Stomach (tissue), 9 donors: ENCODE measurements around the gene ZNF438. TPM values are rescaled to one million over a fixed set of nuclear protein-coding genes. Genes with fewer than 3 reads are reported as not detected.

Experiments used
- DNase-seq, 2 donors: peaks; one replicate each; pipeline versions ENCODE4 v3.0.0 to v3.0.0-alpha.2; 2013 to 2019
- H3K27ac ChIP-seq, 5 donors: fragments of 200-600 bp in 4 of 5; sonication (generic) in 4 of 5; one replicate each; pipeline ENCODE4 v1.5.1; 2013 to 2019; ENCODE audit warnings: mild to moderate bottlenecking in 1 of 5, moderate library complexity in 1 of 5
- H3K27me3 ChIP-seq, 3 donors: fragments of 200-600 bp; sonication (generic); one replicate each; pipeline ENCODE4 v1.5.1; 2017 to 2019; ENCODE audit warnings: mixed run types in 1 of 3
- H3K36me3 ChIP-seq, 4 donors: fragments of 200-600 bp; sonication (generic); 1 replicate in 3 of 4; 2 replicates in 1 of 4; pipeline ENCODE4 v1.5.1; 2016 to 2019
- H3K4me1 ChIP-seq, 4 donors: fragments of 200-600 bp; sonication (generic); one replicate each; pipeline ENCODE4 v1.5.1; 2016 to 2019
- H3K4me3 ChIP-seq, 4 donors: fragments of 200-600 bp; sonication (generic) in 3 of 4; one replicate each; pipeline ENCODE4 v1.5.1; 2016 to 2019; ENCODE audit warnings: mild to moderate bottlenecking in 1 of 4
- H3K9me3 ChIP-seq, 4 donors: fragments of 200-600 bp; sonication (generic); one replicate each; pipeline ENCODE4 v1.5.1; 2016 to 2019
- CTCF ChIP-seq, 7 experiments: fragments of 450-650 bp in 4 of 7; fragments of 200-600 bp in 3 of 7; sonication (generic) in 3 of 7; IDR thresholded peaks; one replicate each; pipeline ENCODE4 v1.5.1; 2016 to 2019; ENCODE audit warnings: antibody characterized with exemption in 7 of 7, control low read depth in 2 of 7, mild to moderate bottlenecking in 1 of 7
- EP300 ChIP-seq: sonication (generic); formaldehyde crosslinking; IDR thresholded peaks from one replicate; pipeline ENCODE4 v1.6.1; 2017; ENCODE audit warnings: antibody characterized with exemption
- POLR2A ChIP-seq, 4 donors: fragments of 450-650 bp; IDR thresholded peaks; one replicate each; pipeline ENCODE4 v1.6.1; 2016; ENCODE audit warnings: antibody characterized with exemption in 4 of 4, control low read depth in 2 of 4, mild to moderate bottlenecking in 1 of 4, moderate library complexity in 1 of 4
- POLR2AphosphoS5 ChIP-seq, 3 donors: sonication (generic); formaldehyde crosslinking; IDR thresholded peaks; one replicate each; pipeline ENCODE4 v1.6.1; 2016; ENCODE audit warnings: antibody characterized with exemption in 3 of 3
- WGBS, 5 donors: extraction: QIAGEN DNeasy Blood & Tissue Kit in 3 of 5; methylation state at CpG; one replicate each; pipeline versions ENCODE4 v1.1.5 to v1.1.7; 2013 to 2018; 5-methylcytosine and 5-hydroxymethylcytosine counted together
- intact Hi-C: fragments of 100-400 bp; cut with DNase I; formaldehyde crosslinking; loops from one replicate; pipeline ENCODE4 v1.15.1; 2023; ENCODE audit warnings: low total_unique reads
- polyA plus RNA-seq, 3 donors: library from polyadenylated mRNA; stranded (reverse); fragments of 200-250 nt; gene quantifications; one replicate each; pipeline ENCODE4 v1.2.3, GENCODE V29; 2013
- total RNA-seq, 5 donors: library from RNA; depleted of rRNA; stranded (reverse); fragments of >200 nt; gene quantifications; one replicate each; pipeline versions ENCODE4 v1.1.0 to v1.2.3, GENCODE V29; 2014 to 2016
- donor health status: healthy with polysubstance abuse.
- donor health status: Bipolar disorder and iron deficiency.
- donor health status: healthy.

ZNF438 gene
- total and polyA plus RNA-seq, 8 donors, result 3.5 to 37.9 (median 5.4) TPM; not detected in 1

- intact Hi-C loops, result no loop called here
- Histone ChIP-seq H3K9me3 (peaks cover 0 to 15% (median 5%) of the 10 kb centered on the region in 4 donors), H3K4me1 (peaks cover 7 to 59% (median 29%) of the 10 kb centered on the region in 4 donors), H3K27me3 (no peaks in the 10 kb centered on the region), H3K27ac (peak overlapping the region in 2 of 5 donors; percentile 34 to 72), H3K4me3 (peak overlapping the region in 2 of 4 donors; percentile 14 to 16), H3K36me3 (no peaks in the 10 kb centered on the region)
- no peak for DNase-seq
- WGBS, 5 donors, result 92 to 97% (median 94%) methylated on average over 3 of the region's 3 CpGs
- TF ChIP-seq EP300 (no peak), POLR2AphosphoS5 (IDR thresholded peaks at IDR 0.05) (no peak), POLR2A (IDR thresholded peaks at IDR 0.05) (no peak), CTCF (IDR thresholded peaks at IDR 0.05) (no peak)
Measured at GRCh38 chr10:30997536-30998235, 34.0 kb downstream of the ZNF438 start.

- H3K36me3 ChIP-seq, result no peaks in the 10 kb centered on the region
- H3K27me3 ChIP-seq, result no peaks in the 10 kb centered on the region
- no peak overlapping the region for H3K4me3 ChIP-seq
- H3K4me1 ChIP-seq, result peaks cover 7 to 61% (median 28%) of the 10 kb centered on the region in 4 donors
- DNase-seq, result no peak
- TF ChIP-seq POLR2A (IDR thresholded peaks at IDR 0.05), result no peak
- TF ChIP-seq POLR2AphosphoS5 (IDR thresholded peaks at IDR 0.05), result no peak
- no peak for TF ChIP-seq CTCF (IDR thresholded peaks at IDR 0.05)
- no peak for TF ChIP-seq EP300
- peaks cover 0 to 15% (median 5%) of the 10 kb centered on the region in 4 donors for H3K9me3 ChIP-seq
- peak overlapping the region in 1 of 5 donors; percentile 55 for H3K27ac ChIP-seq
- intact Hi-C loops, result no loop called here
Measured at GRCh38 chr10:30996481-30997005, 35.1 kb downstream of the ZNF438 start.

GRCh38 chr10:30995081-30995770 lies 36.4 kb downstream of the ZNF438 start:
- 94 to 98% (median 96%) methylated on average over 3 of the region's 3 CpGs for WGBS, 5 donors

GRCh38 chr10:30993155-30993554 lies 38.5 kb downstream of the ZNF438 start:
- WGBS, 5 donors, result 80 to 100% (median 93%) methylated on average over 1 of the region's 1 CpG
- intact Hi-C loops, result no loop called here
- no peak for DNase-seq

More at GRCh38 chr10:30995081-30995770, 36.4 kb downstream of the ZNF438 start:
- no peak overlapping the region for H3K4me3 ChIP-seq
- peaks cover 4 to 55% (median 30%) of the 10 kb centered on the region in 4 donors for H3K4me1 ChIP-seq
- TF ChIP-seq EP300, result no peak
- peak overlapping the region in 2 of 5 donors; percentile 40 to 55 for H3K27ac ChIP-seq
- intact Hi-C loops, result no loop called here
- peaks cover 0 to 15% (median 5%) of the 10 kb centered on the region in 4 donors for H3K9me3 ChIP-seq
- no peaks in the 10 kb centered on the region for H3K36me3 ChIP-seq
- H3K27me3 ChIP-seq, result no peaks in the 10 kb centered on the region
- no peak for DNase-seq

More at GRCh38 chr10:30993155-30993554, 38.5 kb downstream of the ZNF438 start:
- Histone ChIP-seq H3K27ac (no peak overlapping the region), H3K27me3 (no peaks in the 10 kb centered on the region), H3K4me1 (peaks cover 0 to 47% (median 20%) of the 10 kb centered on the region in 4 donors), H3K4me3 (no peak overlapping the region), H3K9me3 (peaks cover 0 to 15% (median 5%) of the 10 kb centered on the region in 4 donors), H3K36me3 (no peaks in the 10 kb centered on the region)
- no peak for TF ChIP-seq POLR2A (IDR thresholded peaks at IDR 0.05)
- TF ChIP-seq CTCF (IDR thresholded peaks at IDR 0.05), result no peak
- TF ChIP-seq POLR2AphosphoS5 (IDR thresholded peaks at IDR 0.05), result no peak
- no peak for TF ChIP-seq EP300
